Esophagus squamous epithelium (tissue), 5 donors: ENCODE measurements around the gene OVAAL. TPM values are rescaled to one million over a fixed set of nuclear protein-coding genes. Genes with fewer than 3 reads are reported as not detected.

Source experiments
- DNase-seq: peaks from one replicate; lab custom pipeline; 2025; lab: John Stamatoyannopoulos, UW
- H3K27ac ChIP-seq, 4 donors: fragments of 200-600 bp; sonication (generic); one replicate each; pipeline ENCODE4 v1.5.1; 2016 to 2019; ENCODE audit warnings: mild to moderate bottlenecking in 1 of 4
- H3K27me3 ChIP-seq, 4 donors: fragments of 200-600 bp; sonication (generic); 1 replicate in 3 of 4; 2 replicates in 1 of 4; pipeline versions ENCODE4 v1.5.1 to v1.6.0; 2017 to 2021; ENCODE audit warnings: antibody characterized with exemption in 1 of 4
- H3K36me3 ChIP-seq, 3 donors: fragments of 200-600 bp; sonication (generic); one replicate each; pipeline ENCODE4 v1.5.1; 2016 to 2019
- H3K4me1 ChIP-seq, 3 donors: fragments of 200-600 bp; sonication (generic); one replicate each; pipeline ENCODE4 v1.5.1; 2017 to 2019
- H3K4me3 ChIP-seq, 4 donors: fragments of 200-600 bp; sonication (generic); 1 replicate in 3 of 4; 2 replicates in 1 of 4; pipeline ENCODE4 v1.5.1; 2016 to 2019; ENCODE audit warnings: mild to moderate bottlenecking in 2 of 4, moderate library complexity in 1 of 4
- H3K9me3 ChIP-seq, 3 donors: fragments of 200-600 bp; sonication (generic); one replicate each; pipeline ENCODE4 v1.5.1; 2016 to 2019
- CTCF ChIP-seq, 6 experiments: fragments of 450-650 bp in 4 of 6; fragments of 200-600 bp in 2 of 6; sonication (generic) in 2 of 6; IDR thresholded peaks; one replicate each; pipeline ENCODE4 v1.5.1; 2016 to 2019; ENCODE audit warnings: antibody characterized with exemption in 6 of 6, mild to moderate bottlenecking in 4 of 6, moderate library complexity in 4 of 6
- POLR2A ChIP-seq, 4 donors: fragments of 450-650 bp; IDR thresholded peaks; one replicate each; pipeline ENCODE4 v1.6.1; 2017; ENCODE audit warnings: antibody characterized with exemption in 4 of 4, mild to moderate bottlenecking in 4 of 4, moderate library complexity in 3 of 4
- WGBS, 2 donors: methylation state at CpG; one replicate each; pipeline ENCODE4 v1.1.5; 2018; 5-methylcytosine and 5-hydroxymethylcytosine counted together
- intact Hi-C: fragments of 100-400 bp; cut with DNase I; formaldehyde crosslinking; loops from one replicate; pipeline ENCODE4 v1.15.0; 2022
- total RNA-seq, 4 donors: library from RNA; depleted of rRNA; stranded (reverse); fragments of >200 nt; gene quantifications; one replicate each; pipeline ENCODE4 v1.1.0, GENCODE V29; 2016
- donor health status: DM: yes; HTN: yes; CAD: no.

Gene OVAAL
- total RNA-seq, 4 donors from 2014 or later = not detected

- no peak for DNase-seq
- H3K4me3 ChIP-seq = no peak overlapping the region
- no peak overlapping the region for H3K27ac ChIP-seq
- TF ChIP-seq CTCF (IDR thresholded peaks at IDR 0.05) (no peak), POLR2A (IDR thresholded peaks at IDR 0.05) (no peak)
- H3K27me3 ChIP-seq = peaks cover 0 to 6% (median 0%) of the 10 kb centered on the region in 4 donors
- no peaks in the 10 kb centered on the region for H3K36me3 ChIP-seq
- 60 to 78% methylated on average over 5 to 6 of the region's 6 CpGs for WGBS, 2 donors
- H3K4me1 ChIP-seq = peaks cover 0 to 27% (median 8%) of the 10 kb centered on the region in 3 donors
- intact Hi-C loops = no loop called here
- H3K9me3 ChIP-seq = no peaks in the 10 kb centered on the region
Observed at GRCh38 chr1:180594723-180595122, 36.0 kb downstream of the OVAAL start.

GRCh38 chr1:180595966-180596365, 37.2 kb downstream of the OVAAL start:
- H3K27ac ChIP-seq = no peak overlapping the region
- WGBS, 2 donors = 84 to 91% methylated on average over 2 of the region's 2 CpGs
- no peak for DNase-seq
- no peaks in the 10 kb centered on the region for H3K9me3 ChIP-seq
- H3K27me3 ChIP-seq = peaks cover 0 to 6% (median 0%) of the 10 kb centered on the region in 4 donors
- intact Hi-C loops = no loop called here
- peaks cover 0 to 27% (median 8%) of the 10 kb centered on the region in 3 donors for H3K4me1 ChIP-seq
- H3K4me3 ChIP-seq = no peak overlapping the region
- H3K36me3 ChIP-seq = no peaks in the 10 kb centered on the region
- TF ChIP-seq POLR2A (IDR thresholded peaks at IDR 0.05) (no peak), CTCF (IDR thresholded peaks at IDR 0.05) (no peak)

GRCh38 chr1:180597520-180597919, 38.8 kb downstream of the OVAAL start:
- H3K4me3 ChIP-seq = no peak overlapping the region
- H3K27ac ChIP-seq = no peak overlapping the region
- TF ChIP-seq CTCF (IDR thresholded peaks at IDR 0.05) (no peak), POLR2A (IDR thresholded peaks at IDR 0.05) (no peak)
- no peaks in the 10 kb centered on the region for H3K9me3 ChIP-seq
- peaks cover 0 to 27% (median 8%) of the 10 kb centered on the region in 3 donors for H3K4me1 ChIP-seq
- intact Hi-C loops = no loop called here
- H3K36me3 ChIP-seq = no peaks in the 10 kb centered on the region
- peaks cover 0 to 6% (median 0%) of the 10 kb centered on the region in 4 donors for H3K27me3 ChIP-seq
- no peak for DNase-seq

DNA sequence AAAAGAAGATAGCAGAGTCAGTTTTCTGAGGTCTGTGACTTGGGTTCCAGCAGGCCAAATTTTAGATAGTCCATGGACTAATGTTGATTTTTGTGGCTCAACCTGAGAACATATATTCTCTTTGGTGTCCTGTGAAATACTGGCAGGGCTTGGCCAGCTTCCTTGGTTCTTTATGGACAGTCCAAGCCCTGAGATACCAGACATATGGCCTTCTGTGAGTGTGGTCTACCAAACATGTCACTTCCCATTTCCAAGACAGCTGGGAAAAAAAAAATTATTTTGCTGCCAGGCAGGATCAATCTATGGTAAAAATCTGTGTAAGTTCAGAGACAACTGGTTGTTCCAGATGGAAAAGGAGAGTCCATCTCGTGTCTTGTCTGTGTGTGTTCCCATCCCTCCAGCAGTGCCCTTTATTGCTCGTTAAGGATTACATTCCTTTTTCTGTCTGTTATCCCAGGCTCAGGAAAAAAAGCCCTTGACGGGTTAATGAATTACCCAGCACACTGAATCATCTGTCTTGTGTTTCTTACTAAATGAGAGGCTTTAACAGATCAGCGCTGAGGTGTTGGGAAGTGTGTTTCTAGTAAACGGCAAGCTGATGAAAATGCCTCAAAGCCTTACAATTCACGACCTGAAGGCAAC, 39.7 kb downstream of the OVAAL start:
- WGBS, 2 donors = 20 to 25% methylated on average over 6 of the region's 6 CpGs
- intact Hi-C loops = no loop called here
- Histone ChIP-seq H3K4me3 (no peak overlapping the region), H3K27me3 (peaks cover 0 to 5% (median 0%) of the 10 kb centered on the region in 4 donors), H3K4me1 (peaks cover 0 to 27% (median 8%) of the 10 kb centered on the region in 3 donors), H3K27ac (no peak overlapping the region), H3K36me3 (no peaks in the 10 kb centered on the region), H3K9me3 (no peaks in the 10 kb centered on the region)
- no peak for DNase-seq
- no peak for TF ChIP-seq CTCF (IDR thresholded peaks at IDR 0.05)
- no peak for TF ChIP-seq POLR2A (IDR thresholded peaks at IDR 0.05)

- H3K4me3 ChIP-seq = no peak overlapping the region
- H3K4me1 ChIP-seq = peaks cover 0 to 17% (median 6%) of the 10 kb centered on the region in 3 donors
- H3K27ac ChIP-seq = no peak overlapping the region
- no peak for DNase-seq
- H3K36me3 ChIP-seq = no peaks in the 10 kb centered on the region
- no peak for TF ChIP-seq CTCF (IDR thresholded peaks at IDR 0.05)
- H3K27me3 ChIP-seq = no peaks in the 10 kb centered on the region
- WGBS, 2 donors = 100% methylated on average over 1 of the region's 1 CpG
- no peaks in the 10 kb centered on the region for H3K9me3 ChIP-seq
- intact Hi-C loops = no loop called here
Observed at GRCh38 chr1:180600343-180600742, 41.6 kb downstream of the OVAAL start.
